DOHH2 (cell line): ENCODE data around the gene EXOC6B.

Experiments used
- EZH2phosphoT487 ChIP-seq: fragments of 200-600 bp; sonication (generic); IDR thresholded peaks from 2 replicates; pipeline ENCODE4 v1.6.1; 2017; ENCODE audit warnings: borderline replicate concordance, mild to moderate bottlenecking, antibody characterized with exemption, low read length, moderate library complexity, mixed read lengths
- TF ChIP-seq, protein P1 (sequence below): fragments of 200-600 bp; sonication (generic); IDR thresholded peaks from one replicate; pipeline ENCODE4 v1.5.1; 2014; ENCODE audit warnings: antibody characterized with exemption, mild to moderate bottlenecking, low read depth, low read length; ENCODE audit not compliant: poor library complexity, severe bottlenecking

DNA sequence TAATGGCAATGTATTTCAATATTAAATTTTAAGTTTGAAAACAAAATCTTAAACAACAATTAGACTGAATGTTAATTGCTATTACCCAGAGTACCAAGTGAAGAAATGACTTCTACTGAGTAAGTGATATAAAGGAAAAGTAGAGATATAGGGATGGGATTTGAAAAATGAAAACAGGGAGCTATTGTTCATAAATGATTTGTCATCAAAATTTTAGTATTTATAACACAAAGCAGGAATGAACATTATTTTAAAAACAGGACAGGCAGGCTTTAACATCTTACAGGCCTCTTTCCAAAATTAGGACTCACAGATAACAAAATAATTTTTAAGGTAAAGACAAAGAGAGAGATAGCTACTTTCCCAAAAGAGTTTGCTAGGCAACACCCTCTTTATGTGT lies 3.9 kb downstream of the EXOC6B start:
- TF ChIP-seq, protein P1, sequence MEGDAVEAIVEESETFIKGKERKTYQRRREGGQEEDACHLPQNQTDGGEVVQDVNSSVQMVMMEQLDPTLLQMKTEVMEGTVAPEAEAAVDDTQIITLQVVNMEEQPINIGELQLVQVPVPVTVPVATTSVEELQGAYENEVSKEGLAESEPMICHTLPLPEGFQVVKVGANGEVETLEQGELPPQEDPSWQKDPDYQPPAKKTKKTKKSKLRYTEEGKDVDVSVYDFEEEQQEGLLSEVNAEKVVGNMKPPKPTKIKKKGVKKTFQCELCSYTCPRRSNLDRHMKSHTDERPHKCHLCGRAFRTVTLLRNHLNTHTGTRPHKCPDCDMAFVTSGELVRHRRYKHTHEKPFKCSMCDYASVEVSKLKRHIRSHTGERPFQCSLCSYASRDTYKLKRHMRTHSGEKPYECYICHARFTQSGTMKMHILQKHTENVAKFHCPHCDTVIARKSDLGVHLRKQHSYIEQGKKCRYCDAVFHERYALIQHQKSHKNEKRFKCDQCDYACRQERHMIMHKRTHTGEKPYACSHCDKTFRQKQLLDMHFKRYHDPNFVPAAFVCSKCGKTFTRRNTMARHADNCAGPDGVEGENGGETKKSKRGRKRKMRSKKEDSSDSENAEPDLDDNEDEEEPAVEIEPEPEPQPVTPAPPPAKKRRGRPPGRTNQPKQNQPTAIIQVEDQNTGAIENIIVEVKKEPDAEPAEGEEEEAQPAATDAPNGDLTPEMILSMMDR: no peak
- no peak for TF ChIP-seq EZH2phosphoT487
